ENCODE measurements around the gene JADE1.

The JADE1 gene

GRCh38 chr4:128879283-128879682 lies 69.8 kb downstream of the JADE1 start:
- DNase-seq, result no peak

DNA sequence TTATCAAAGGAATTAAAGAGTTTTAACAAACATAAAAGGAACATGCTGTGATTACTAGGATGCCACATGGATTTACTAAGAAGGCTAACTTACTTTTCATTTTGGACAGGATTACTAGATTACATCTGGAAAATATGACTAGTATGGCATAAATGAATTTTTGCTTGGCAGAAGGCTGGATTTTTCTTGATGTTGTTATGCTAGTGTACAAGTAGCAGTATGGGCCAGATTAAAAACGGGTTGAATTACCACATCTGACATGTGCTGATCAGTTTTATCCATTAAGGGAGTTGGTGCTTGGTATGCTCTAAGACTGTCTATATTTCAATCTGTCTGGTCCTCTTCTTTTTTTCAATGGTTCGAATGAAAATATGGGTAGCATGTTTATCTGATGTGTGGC lies 70.5 kb downstream of the JADE1 start:
- DNase-seq, result no peak

DNA sequence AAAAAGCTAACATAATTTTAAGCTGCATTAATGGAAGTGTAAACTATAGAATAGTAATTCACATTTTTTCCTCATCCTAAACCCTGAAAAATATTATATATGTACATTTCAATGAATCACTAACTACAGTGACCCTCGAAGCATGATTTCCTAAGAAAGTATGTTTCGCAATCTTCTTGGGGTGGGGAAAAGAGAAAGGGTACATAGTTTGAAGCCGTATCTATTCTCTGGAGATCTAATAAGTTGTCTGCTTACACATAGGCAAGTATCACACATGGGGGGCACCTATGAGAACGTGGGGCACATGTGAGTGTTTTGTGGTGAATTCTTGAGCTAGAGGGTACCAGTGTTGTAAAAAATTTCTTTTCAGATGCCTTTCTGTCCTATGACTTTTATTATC lies 71.2 kb downstream of the JADE1 start:
- DNase-seq, result no peak

DNA sequence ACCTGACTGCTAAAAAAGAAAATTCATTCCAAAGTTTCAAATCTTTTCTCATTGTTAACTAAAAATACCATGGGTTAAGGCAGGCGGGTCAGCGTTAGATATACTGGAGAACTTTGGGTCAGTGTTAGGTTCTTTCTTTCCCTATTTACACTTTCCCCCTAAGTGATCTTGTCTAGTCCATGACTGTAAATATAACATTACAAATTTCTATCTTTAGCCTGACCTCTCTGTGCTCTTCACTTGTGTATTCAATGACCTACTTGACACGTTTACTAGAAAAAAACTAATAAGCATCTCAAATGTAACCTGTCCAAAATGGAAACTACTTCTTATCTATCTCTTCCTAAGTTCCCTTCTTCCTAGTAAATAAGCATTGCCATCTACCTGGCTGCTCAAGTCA lies 95.3 kb downstream of the JADE1 start:
- no peak for DNase-seq

GRCh38 chr4:128906581-128906980 lies 97.1 kb downstream of the JADE1 start:
- no peak for DNase-seq

DNA sequence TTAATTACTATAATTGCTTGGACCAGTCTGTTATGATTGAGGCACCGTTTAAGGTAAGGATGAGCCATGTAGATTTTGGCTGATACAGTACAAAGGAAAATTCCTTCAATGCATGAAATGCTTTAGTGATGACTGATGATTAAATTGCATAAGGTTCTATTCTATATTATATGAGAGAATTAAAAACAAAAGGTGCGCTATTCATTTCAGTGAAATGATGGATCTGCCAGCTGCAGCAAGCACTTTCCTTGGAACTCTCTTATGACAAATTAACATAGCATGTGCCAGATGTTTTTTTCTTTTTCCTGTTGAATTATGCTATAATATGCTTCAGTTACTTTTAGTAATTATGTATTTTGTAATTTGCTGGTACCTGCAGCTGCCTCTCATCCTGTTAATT lies 98.5 kb downstream of the JADE1 start:
- no peak for DNase-seq

GRCh38 chr4:128908735-128909134 lies 99.2 kb downstream of the JADE1 start:
- DNase-seq, result no peak

GRCh38 chr4:128913228-128913627 lies 103.7 kb downstream of the JADE1 start:
- no peak for DNase-seq

- no peak for DNase-seq
Measured at GRCh38 chr4:128915544-128915943, 106.0 kb downstream of the JADE1 start.

GRCh38 chr4:128916832-128917231 lies 107.3 kb downstream of the JADE1 start:
- DNase-seq, result no peak

- DNase-seq, result no peak
Measured at GRCh38 chr4:128917781-128918180, 108.3 kb downstream of the JADE1 start.

- no peak for DNase-seq
Measured at GRCh38 chr4:128921954-128922353, 112.5 kb downstream of the JADE1 start.

All from stimulated activated naive CD4-positive, alpha-beta T cell (primary cell).